ENCODE results near the gene PI4KA. TPM values are rescaled to one million over a fixed set of nuclear protein-coding genes. Genes with fewer than 3 reads are reported as not detected.
"Not testable (repeated sequence)": the region's sequence is repeated elsewhere in the genome, so short reads cannot be mapped to it uniquely, and the experiment has no call there.

The PI4KA gene
- total RNA-seq, 2 experiments from 2014 or later: 46.9 to 95.7 TPM

- H3K9me2 ChIP-seq (ENCODE audit: insufficient read depth, low read length): not testable (repeated sequence)
Observed at GRCh38 chr22:20694256-20694655, 164.4 kb downstream of the PI4KA start.

GRCh38 chr22:20692926-20693325, 165.7 kb downstream of the PI4KA start:
- H3K9me2 ChIP-seq (ENCODE audit: insufficient read depth, low read length); H3K27ac ChIP-seq (ENCODE audit: low read depth, low read length, poor library complexity, severe bottlenecking); POLR2A ChIA-PET; H3K79me2 ChIP-seq (ENCODE audit: insufficient read depth, low read depth, low read length); DNase-seq (ENCODE audit: low spot score); CTCF ChIA-PET (ENCODE audit: unreplicated experiment); H3K4me3 ChIP-seq (ENCODE audit: low read depth, low read length, poor library complexity, severe bottlenecking); H2AFZ ChIP-seq (ENCODE audit: low read length); H3K4me2 ChIP-seq (ENCODE audit: low read length); H3K4me1 ChIP-seq (ENCODE audit: insufficient read depth, low read length, poor library complexity, severe bottlenecking); H3K36me3 ChIP-seq (ENCODE audit: insufficient read depth, low read length); H3K9me3 ChIP-seq (ENCODE audit: low read length); H4K20me1 ChIP-seq (ENCODE audit: insufficient read depth, low read length); BruUV-seq (replicated peaks): not testable (repeated sequence)
- intact Hi-C loops (cut with micrococcal nuclease; ENCODE audit: unreplicated experiment): loop anchor here (10.0 kb wide), 1 partner anchor 538 kb away; the partner anchor contains the start of gene CCDC188

More at GRCh38 chr22:20694256-20694655, 164.4 kb downstream of the PI4KA start:
- H3K4me1 ChIP-seq (ENCODE audit: insufficient read depth, low read length, poor library complexity, severe bottlenecking); H3K27ac ChIP-seq (ENCODE audit: low read depth, low read length, poor library complexity, severe bottlenecking); CTCF ChIA-PET (ENCODE audit: unreplicated experiment); H3K4me2 ChIP-seq (ENCODE audit: low read length); H3K9me3 ChIP-seq (ENCODE audit: low read length); DNase-seq (ENCODE audit: low spot score); H2AFZ ChIP-seq (ENCODE audit: low read length); BruUV-seq (replicated peaks); H4K20me1 ChIP-seq (ENCODE audit: insufficient read depth, low read length); POLR2A ChIA-PET; H3K36me3 ChIP-seq (ENCODE audit: insufficient read depth, low read length); H3K79me2 ChIP-seq (ENCODE audit: insufficient read depth, low read depth, low read length); H3K4me3 ChIP-seq (ENCODE audit: low read depth, low read length, poor library complexity, severe bottlenecking): not testable (repeated sequence)
- intact Hi-C loops (cut with micrococcal nuclease; ENCODE audit: unreplicated experiment): loop anchor here (10.0 kb wide), 1 partner anchor 539 kb away; the partner anchor contains the start of gene CCDC188

GRCh38 chr22:20690586-20691317, 167.9 kb downstream of the PI4KA start:
- not testable (repeated sequence) for H3K36me3 ChIP-seq (ENCODE audit: insufficient read depth, low read length); H3K4me1 ChIP-seq (ENCODE audit: insufficient read depth, low read length, poor library complexity, severe bottlenecking)

GRCh38 chr22:20687356-20688172, 171.0 kb downstream of the PI4KA start:
- H3K79me2 ChIP-seq (ENCODE audit: insufficient read depth, low read depth, low read length); H3K36me3 ChIP-seq (ENCODE audit: insufficient read depth, low read length); DNase-seq (ENCODE audit: low spot score); H4K20me1 ChIP-seq (ENCODE audit: insufficient read depth, low read length); H3K4me2 ChIP-seq (ENCODE audit: low read length); POLR2A ChIA-PET; H3K4me1 ChIP-seq (ENCODE audit: insufficient read depth, low read length, poor library complexity, severe bottlenecking); BruUV-seq (replicated peaks); CTCF ChIA-PET (ENCODE audit: unreplicated experiment); H3K27ac ChIP-seq (ENCODE audit: low read depth, low read length, poor library complexity, severe bottlenecking); H3K9me2 ChIP-seq (ENCODE audit: insufficient read depth, low read length); H3K9me3 ChIP-seq (ENCODE audit: low read length); H2AFZ ChIP-seq (ENCODE audit: low read length); intact Hi-C loops (cut with micrococcal nuclease; ENCODE audit: unreplicated experiment); H3K4me3 ChIP-seq (ENCODE audit: low read depth, low read length, poor library complexity, severe bottlenecking): not testable (repeated sequence)

More at GRCh38 chr22:20690586-20691317, 167.9 kb downstream of the PI4KA start:
- H3K4me2 ChIP-seq (ENCODE audit: low read length); H3K79me2 ChIP-seq (ENCODE audit: insufficient read depth, low read depth, low read length); H3K27ac ChIP-seq (ENCODE audit: low read depth, low read length, poor library complexity, severe bottlenecking); H3K9me3 ChIP-seq (ENCODE audit: low read length); H3K9me2 ChIP-seq (ENCODE audit: insufficient read depth, low read length); DNase-seq (ENCODE audit: low spot score); CTCF ChIA-PET (ENCODE audit: unreplicated experiment); POLR2A ChIA-PET; H3K4me3 ChIP-seq (ENCODE audit: low read depth, low read length, poor library complexity, severe bottlenecking); H2AFZ ChIP-seq (ENCODE audit: low read length); BruUV-seq (replicated peaks); H4K20me1 ChIP-seq (ENCODE audit: insufficient read depth, low read length): not testable (repeated sequence)
- intact Hi-C loops (cut with micrococcal nuclease; ENCODE audit: unreplicated experiment): loop anchor here (10.0 kb wide), 1 partner anchor 536 kb away; the partner anchor contains the start of gene CCDC188

- not testable (repeated sequence) for H3K4me3 ChIP-seq (ENCODE audit: low read depth, low read length, poor library complexity, severe bottlenecking); BruUV-seq (replicated peaks)
Observed at GRCh38 chr22:20685764-20686163, 172.8 kb downstream of the PI4KA start.

GRCh38 chr22:20678792-20679435, 179.7 kb downstream of the PI4KA start:
- H4K20me1 ChIP-seq (ENCODE audit: insufficient read depth, low read length); H3K27ac ChIP-seq (ENCODE audit: low read depth, low read length, poor library complexity, severe bottlenecking); H3K4me3 ChIP-seq (ENCODE audit: low read depth, low read length, poor library complexity, severe bottlenecking); intact Hi-C loops (cut with micrococcal nuclease; ENCODE audit: unreplicated experiment); H3K4me2 ChIP-seq (ENCODE audit: low read length); POLR2A ChIA-PET; H3K9me3 ChIP-seq (ENCODE audit: low read length); CTCF ChIA-PET (ENCODE audit: unreplicated experiment); DNase-seq (ENCODE audit: low spot score); H2AFZ ChIP-seq (ENCODE audit: low read length); H3K9me2 ChIP-seq (ENCODE audit: insufficient read depth, low read length); H3K79me2 ChIP-seq (ENCODE audit: insufficient read depth, low read depth, low read length); BruUV-seq (replicated peaks); H3K4me1 ChIP-seq (ENCODE audit: insufficient read depth, low read length, poor library complexity, severe bottlenecking); H3K36me3 ChIP-seq (ENCODE audit: insufficient read depth, low read length): not testable (repeated sequence)

More at GRCh38 chr22:20685764-20686163, 172.8 kb downstream of the PI4KA start:
- H4K20me1 ChIP-seq (ENCODE audit: insufficient read depth, low read length); DNase-seq (ENCODE audit: low spot score); H3K4me2 ChIP-seq (ENCODE audit: low read length); H3K27ac ChIP-seq (ENCODE audit: low read depth, low read length, poor library complexity, severe bottlenecking); H3K4me1 ChIP-seq (ENCODE audit: insufficient read depth, low read length, poor library complexity, severe bottlenecking); H3K9me3 ChIP-seq (ENCODE audit: low read length); H3K79me2 ChIP-seq (ENCODE audit: insufficient read depth, low read depth, low read length); intact Hi-C loops (cut with micrococcal nuclease; ENCODE audit: unreplicated experiment); CTCF ChIA-PET (ENCODE audit: unreplicated experiment); H3K9me2 ChIP-seq (ENCODE audit: insufficient read depth, low read length); H2AFZ ChIP-seq (ENCODE audit: low read length); POLR2A ChIA-PET; H3K36me3 ChIP-seq (ENCODE audit: insufficient read depth, low read length): not testable (repeated sequence)

Measured in OCI-LY7 (cell line).